Kidney (tissue), 14 donors: ENCODE data around the gene SCP2. TPM values are rescaled to one million over a fixed set of nuclear protein-coding genes. Genes with fewer than 3 reads are reported as not detected.
"Not testable (repeated sequence)": the region's sequence is repeated elsewhere in the genome, so short reads cannot be mapped to it uniquely, and the experiment has no call there.

Experiments used
- DNase-seq, 5 donors: peaks; one replicate each; pipeline ENCODE4 v3.0.0-alpha.2; 2013 to 2020
- FAIRE-seq: peaks from 2 replicates; lab custom pipeline; 2012; peaks lifted over from hg19 to GRCh38; lab: Jason Lieb, UNC
- H3K27ac ChIP-seq, 2 donors: one replicate each; pipeline ENCODE4 v1.7.0; 2013; ENCODE audit warnings: low read depth in 2 of 2, low read length in 2 of 2, inconsistent platforms in 1 of 2
- H3K27me3 ChIP-seq: one replicate; pipeline ENCODE4 v1.7.1; 2013; ENCODE audit warnings: low read length, inconsistent platforms; ENCODE audit not compliant: control insufficient read depth, insufficient read depth
- H3K36me3 ChIP-seq, 3 donors: one replicate each; pipeline versions ENCODE4 v1.7.0 to v1.7.1; 2013; ENCODE audit warnings: low read length in 3 of 3, control low read depth in 1 of 3, inconsistent platforms in 1 of 3; ENCODE audit not compliant: insufficient read depth in 3 of 3, control insufficient read depth in 2 of 3
- H3K4me1 ChIP-seq, 3 donors: one replicate each; pipeline versions ENCODE4 v1.7.0 to v1.7.1; 2013; ENCODE audit warnings: low read length in 3 of 3, inconsistent platforms in 1 of 3, low read depth in 1 of 3; ENCODE audit not compliant: control insufficient read depth in 2 of 3, insufficient read depth in 2 of 3
- H3K4me3 ChIP-seq, 3 donors: one replicate each; pipeline versions ENCODE4 v1.7.0 to v1.8.1; 2013; ENCODE audit warnings: low read length in 3 of 3, control low read depth in 1 of 3, inconsistent platforms in 1 of 3
- H3K9ac ChIP-seq, 3 donors: one replicate each; pipeline versions ENCODE4 v1.7.0 to v1.7.1; 2013; ENCODE audit warnings: low read length in 3 of 3, control low read depth in 1 of 3, inconsistent platforms in 1 of 3
- H3K9me3 ChIP-seq, 3 donors: one replicate each; pipeline versions ENCODE4 v1.7.0 to v1.7.1; 2013; ENCODE audit warnings: low read length in 3 of 3, control low read depth in 1 of 3, inconsistent platforms in 1 of 3; ENCODE audit not compliant: control insufficient read depth in 2 of 3, insufficient read depth in 1 of 3
- intact Hi-C: fragments of 100-400 bp; cut with DNase I; formaldehyde crosslinking; loops from one replicate; pipeline ENCODE4 v1.11.1; 2022
- polyA plus RNA-seq: library from polyadenylated mRNA; stranded (reverse); fragments of 350-450 nt; fragmentation: Illumina TruSeq; extraction: RNeasy Lipid Tissue Mini Kit (QIAGEN cat#74804); gene quantifications from one replicate; pipeline ENCODE4 v1.2.3, GENCODE V29; 2014; ENCODE audit warnings: low read depth, low replicate concordance; ENCODE audit not compliant: insufficient read depth
- total RNA-seq: library from RNA; stranded (reverse); fragmentation: NEBNext Ultra II Directional; extraction: Animal tissue kit (Norgen Biotek cat#: 25700); gene quantifications from one replicate; pipeline ENCODE4 v1.2.1, GENCODE V29; 2021
- TF ChIP-seq, protein P1 (sequence below): IDR thresholded peaks from 3 replicates; pipeline ENCODE4 v1.5.1; 2012; ENCODE audit warnings: mild to moderate bottlenecking, moderate library complexity, borderline replicate concordance; ENCODE audit not compliant: insufficient read depth; ENCODE audit errors: extremely low read depth
- donor health status: control.
- donor health status: control.
- donor health status: control.
- donor health status: control.
- donor health status: control.
- donor health status: DM: yes; HTN: yes; CAD: no.
- donor health status: Normal renal cell carcinoma (clear cell type).

SCP2 gene
- total and polyA plus RNA-seq, 2 donors from 2014 or later = 168 to 226 TPM

DNA sequence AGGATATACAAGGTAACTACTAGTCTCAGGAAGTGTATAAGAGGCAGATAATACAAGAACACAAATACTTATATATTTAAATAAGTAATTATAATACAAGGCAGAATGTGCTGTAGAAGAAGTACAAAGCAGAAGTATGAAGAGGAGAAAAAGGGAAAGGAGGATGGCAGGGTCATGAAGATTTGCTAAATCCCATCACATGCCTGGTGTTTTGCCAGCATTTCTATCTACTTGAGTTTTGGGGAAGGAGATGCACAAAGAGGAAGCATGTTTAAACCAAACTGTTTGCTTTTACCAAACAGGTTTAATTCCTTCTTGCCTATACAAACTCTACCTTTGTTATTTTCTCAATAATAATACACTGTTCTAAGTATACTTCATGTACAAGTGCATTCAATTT, 74.1 kb downstream of the SCP2 start:
- peaks cover 0 to 4% (median 2%) of the 10 kb centered on the region in 3 donors for H3K36me3 ChIP-seq
- H3K27me3 ChIP-seq = no peaks in the 10 kb centered on the region
- H3K9ac ChIP-seq = no peak overlapping the region
- H3K9me3 ChIP-seq = no peaks in the 10 kb centered on the region
- intact Hi-C loops = no loop called here
- H3K4me1 ChIP-seq = no peaks in the 10 kb centered on the region
- DNase-seq (no peak), FAIRE-seq (no peak)
- no peak overlapping the region for H3K27ac ChIP-seq
- TF ChIP-seq, protein P1, sequence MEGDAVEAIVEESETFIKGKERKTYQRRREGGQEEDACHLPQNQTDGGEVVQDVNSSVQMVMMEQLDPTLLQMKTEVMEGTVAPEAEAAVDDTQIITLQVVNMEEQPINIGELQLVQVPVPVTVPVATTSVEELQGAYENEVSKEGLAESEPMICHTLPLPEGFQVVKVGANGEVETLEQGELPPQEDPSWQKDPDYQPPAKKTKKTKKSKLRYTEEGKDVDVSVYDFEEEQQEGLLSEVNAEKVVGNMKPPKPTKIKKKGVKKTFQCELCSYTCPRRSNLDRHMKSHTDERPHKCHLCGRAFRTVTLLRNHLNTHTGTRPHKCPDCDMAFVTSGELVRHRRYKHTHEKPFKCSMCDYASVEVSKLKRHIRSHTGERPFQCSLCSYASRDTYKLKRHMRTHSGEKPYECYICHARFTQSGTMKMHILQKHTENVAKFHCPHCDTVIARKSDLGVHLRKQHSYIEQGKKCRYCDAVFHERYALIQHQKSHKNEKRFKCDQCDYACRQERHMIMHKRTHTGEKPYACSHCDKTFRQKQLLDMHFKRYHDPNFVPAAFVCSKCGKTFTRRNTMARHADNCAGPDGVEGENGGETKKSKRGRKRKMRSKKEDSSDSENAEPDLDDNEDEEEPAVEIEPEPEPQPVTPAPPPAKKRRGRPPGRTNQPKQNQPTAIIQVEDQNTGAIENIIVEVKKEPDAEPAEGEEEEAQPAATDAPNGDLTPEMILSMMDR = no peak
- no peak overlapping the region for H3K4me3 ChIP-seq

DNA sequence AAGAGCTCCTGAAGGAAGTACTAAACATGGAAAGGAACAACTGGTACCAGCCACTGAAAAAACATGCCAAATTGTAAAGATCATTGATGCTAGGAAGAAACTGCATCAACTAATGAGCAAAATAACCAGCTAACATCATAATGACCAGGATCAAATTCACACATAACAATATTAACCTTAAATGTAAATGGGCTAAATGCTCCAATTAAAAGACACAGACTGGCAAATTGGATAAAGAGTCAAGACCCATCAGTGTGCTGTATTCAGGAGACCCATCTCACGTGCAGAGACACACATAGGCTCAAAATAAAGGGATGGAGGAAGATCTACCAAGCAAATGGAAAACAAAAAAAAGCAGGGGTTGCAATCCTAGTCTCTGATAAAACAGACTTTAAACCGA, 79.5 kb downstream of the SCP2 start:
- DNase-seq, H3K9me3 ChIP-seq, H3K27ac ChIP-seq, H3K27me3 ChIP-seq, H3K4me3 ChIP-seq, FAIRE-seq, H3K4me1 ChIP-seq, H3K9ac ChIP-seq, H3K36me3 ChIP-seq, intact Hi-C loops: not testable (repeated sequence)

- H3K9ac ChIP-seq, intact Hi-C loops, H3K27ac ChIP-seq, H3K27me3 ChIP-seq, H3K4me1 ChIP-seq, H3K36me3 ChIP-seq, H3K9me3 ChIP-seq, FAIRE-seq, DNase-seq, H3K4me3 ChIP-seq: not testable (repeated sequence)
Observed at GRCh38 chr1:53010247-53010646, 83.2 kb downstream of the SCP2 start.

- no peak for DNase-seq
- H3K4me3 ChIP-seq = no peak overlapping the region
- no peak overlapping the region for H3K9ac ChIP-seq
- H3K27me3 ChIP-seq = no peaks in the 10 kb centered on the region
- TF ChIP-seq, protein P1 = no peak
- no peak for FAIRE-seq
- intact Hi-C loops = no loop called here
- no peaks in the 10 kb centered on the region for H3K36me3 ChIP-seq
- no peaks in the 10 kb centered on the region for H3K9me3 ChIP-seq
- H3K4me1 ChIP-seq = peaks cover 0 to 3% (median 0%) of the 10 kb centered on the region in 3 donors
- no peak overlapping the region for H3K27ac ChIP-seq
Observed at GRCh38 chr1:53011175-53011574, 84.1 kb downstream of the SCP2 start.
